PC-3 (cell line): ENCODE results near the gene NTM. TPM values are rescaled to one million over a fixed set of nuclear protein-coding genes. Genes with fewer than 3 reads are reported as not detected.

Source experiments
- ATAC-seq: fragments of 200-7000 bp; cut with Tn5 transposase; 2 replicates; pipeline ENCODE4 v1.9.1; 2020; ENCODE audit warnings: mild to moderate bottlenecking, moderate library complexity
- BruUV-seq: library from RNA; stranded (reverse); fragments of 400-500 nt; replicated peaks from 2 replicates; lab custom pipeline; 2021; lab: Mats Ljungman, UMichigan
- CTCF ChIA-PET: fragments of 300-600 bp; sonication (Branson Sonifier 250); formaldehyde crosslinking; loops from one replicate; lab custom pipeline; 2022; ENCODE audit warnings: antibody characterized with exemption; lab: Charles Lee
- POLR2A ChIA-PET: fragments of 300-600 bp; sonication (Branson Sonifier 250); formaldehyde crosslinking; loops from one replicate; lab custom pipeline; 2022; ENCODE audit warnings: antibody characterized with exemption; ENCODE audit not compliant: unreplicated experiment; lab: Charles Lee
- DNase-seq: peaks from one replicate; pipeline ENCODE4 v3.0.0-alpha.2; 2015
- H2AFZ ChIP-seq: fragments of 300-600 bp; sonication (generic); 2 replicates; pipeline ENCODE4 v1.6.0; 2016; ENCODE audit warnings: antibody characterized with exemption, low read length
- H3F3A ChIP-seq: fragments of 300-600 bp; sonication (generic); one replicate; pipeline ENCODE4 v1.6.0; 2017; ENCODE audit warnings: antibody characterized with exemption, low read length, control low read depth, mild to moderate bottlenecking; ENCODE audit not compliant: unreplicated experiment
- H3K27ac ChIP-seq: fragments of 300-600 bp; sonication (generic); 2 replicates; pipeline ENCODE4 v1.5.1; 2016; ENCODE audit warnings: mild to moderate bottlenecking, low read length
- H3K27me3 ChIP-seq: fragments of 300-600 bp; sonication (generic); 2 replicates; pipeline ENCODE4 v1.6.1; 2016; ENCODE audit warnings: low read length, mixed read lengths
- H3K36me3 ChIP-seq: fragments of 300-600 bp; sonication (generic); 2 replicates; pipeline ENCODE4 v1.6.1; 2016; ENCODE audit warnings: low read depth, mixed run types, low read length, mixed read lengths
- H3K4me1 ChIP-seq: fragments of 300-600 bp; sonication (generic); 2 replicates; pipeline ENCODE4 v1.5.1; 2016; ENCODE audit warnings: low read length; ENCODE audit not compliant: insufficient read depth
- H3K4me2 ChIP-seq: fragments of 300-600 bp; sonication (generic); 2 replicates; pipeline ENCODE4 v1.6.0; 2016; ENCODE audit warnings: low read length
- H3K4me3 ChIP-seq: fragments of 300-600 bp; sonication (generic); 2 replicates; pipeline ENCODE4 v1.5.1; 2016; ENCODE audit warnings: mild to moderate bottlenecking, low read length, mixed read lengths
- H3K79me2 ChIP-seq: fragments of 300-600 bp; sonication (generic); 2 replicates; pipeline ENCODE4 v1.6.1; 2017; ENCODE audit warnings: low read length, mixed read lengths
- H3K9ac ChIP-seq: fragments of 300-600 bp; sonication (generic); 2 replicates; pipeline ENCODE4 v1.6.0; 2016; ENCODE audit warnings: mild to moderate bottlenecking, low read length
- H3K9me2 ChIP-seq: fragments of 300-600 bp; sonication (generic); replicated peaks from 2 replicates; pipeline ENCODE4 v1.6.1; 2016; ENCODE audit warnings: mixed run types, low read length, mixed read lengths
- H3K9me3 ChIP-seq: fragments of 300-600 bp; sonication (generic); 2 replicates; pipeline ENCODE4 v1.6.1; 2016; ENCODE audit warnings: low read length, mixed read lengths
- H4K20me1 ChIP-seq: fragments of 300-600 bp; sonication (generic); 2 replicates; pipeline ENCODE4 v1.6.1; 2016; ENCODE audit warnings: low read length, mixed read lengths
- EZH2 ChIP-seq: fragments of 300-600 bp; sonication (generic); IDR thresholded peaks from one replicate; pipeline ENCODE4 v1.6.1; 2017; ENCODE audit warnings: antibody characterized with exemption, mild to moderate bottlenecking, low read length; ENCODE audit not compliant: unreplicated experiment
- EZH2phosphoT487 ChIP-seq: fragments of 300-600 bp; sonication (generic); IDR thresholded peaks from 2 replicates; pipeline ENCODE4 v1.6.1; 2018; ENCODE audit warnings: mild to moderate bottlenecking, antibody characterized with exemption, low read length, borderline replicate concordance
- intact Hi-C: fragments of 100-400 bp; cut with micrococcal nuclease; formaldehyde crosslinking; loops from 2 replicates; pipeline ENCODE4 v1.9.0; 2023
- total RNA-seq: library from RNA; depleted of rRNA; stranded (reverse); fragments of >200 nt; gene quantifications from 2 replicates; pipeline ENCODE4 v1.2.3, GENCODE V29; 2014
- TF ChIP-seq, protein P1 (sequence below): fragments of 300-600 bp; sonication (generic); conservative IDR thresholded peaks from 2 replicates; pipeline ENCODE4 v1.5.1; 2017; ENCODE audit warnings: antibody characterized with exemption, low read depth, mild to moderate bottlenecking, low read length

Gene NTM
- total RNA-seq, 1 experiment from 2014 or later: not detected

DNA sequence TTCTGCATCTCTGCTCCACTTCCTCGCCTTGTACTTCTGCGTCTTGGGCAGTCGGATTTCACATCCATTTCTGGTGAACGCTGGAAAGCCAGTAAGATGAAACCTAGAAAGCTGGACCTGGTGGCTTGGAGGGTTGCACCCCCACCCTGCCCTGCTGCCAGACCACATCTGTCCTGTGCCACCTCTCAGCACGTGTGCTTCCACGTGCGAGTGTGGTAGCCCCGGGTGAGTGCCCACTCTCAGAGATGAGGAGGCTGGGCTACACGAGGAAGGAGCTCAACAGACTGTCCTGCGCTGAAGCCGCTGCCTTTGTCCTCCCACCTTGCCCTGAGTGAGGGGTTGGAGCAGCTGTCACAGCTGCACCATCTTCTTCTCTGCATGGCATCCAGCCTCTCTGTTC lies 77.5 kb downstream of the NTM start:
- Histone ChIP-seq H3K27ac (no peak overlapping the region), H3K4me3 (no peak overlapping the region), H3K9ac (no peak overlapping the region), H3F3A (no peaks in the 10 kb centered on the region), H3K79me2 (no peaks in the 10 kb centered on the region), H4K20me1 (no peaks in the 10 kb centered on the region), H3K9me2 (no peaks in the 10 kb centered on the region), H3K9me3 (no peaks in the 10 kb centered on the region; the same call in 1 of the 2 replicates), H3K36me3 (no peaks in the 10 kb centered on the region), H3K4me1 (no peaks in the 10 kb centered on the region), H2AFZ (no peak overlapping the region), H3K27me3 (peaks cover 51% of the 10 kb centered on the region), H3K4me2 (no peak overlapping the region)
- intact Hi-C loops: no loop called here
- ChIA-PET CTCF (no interaction called here), POLR2A (no interaction called here)
- ATAC-seq (no peak), DNase-seq (no peak)
- TF ChIP-seq, protein P1, sequence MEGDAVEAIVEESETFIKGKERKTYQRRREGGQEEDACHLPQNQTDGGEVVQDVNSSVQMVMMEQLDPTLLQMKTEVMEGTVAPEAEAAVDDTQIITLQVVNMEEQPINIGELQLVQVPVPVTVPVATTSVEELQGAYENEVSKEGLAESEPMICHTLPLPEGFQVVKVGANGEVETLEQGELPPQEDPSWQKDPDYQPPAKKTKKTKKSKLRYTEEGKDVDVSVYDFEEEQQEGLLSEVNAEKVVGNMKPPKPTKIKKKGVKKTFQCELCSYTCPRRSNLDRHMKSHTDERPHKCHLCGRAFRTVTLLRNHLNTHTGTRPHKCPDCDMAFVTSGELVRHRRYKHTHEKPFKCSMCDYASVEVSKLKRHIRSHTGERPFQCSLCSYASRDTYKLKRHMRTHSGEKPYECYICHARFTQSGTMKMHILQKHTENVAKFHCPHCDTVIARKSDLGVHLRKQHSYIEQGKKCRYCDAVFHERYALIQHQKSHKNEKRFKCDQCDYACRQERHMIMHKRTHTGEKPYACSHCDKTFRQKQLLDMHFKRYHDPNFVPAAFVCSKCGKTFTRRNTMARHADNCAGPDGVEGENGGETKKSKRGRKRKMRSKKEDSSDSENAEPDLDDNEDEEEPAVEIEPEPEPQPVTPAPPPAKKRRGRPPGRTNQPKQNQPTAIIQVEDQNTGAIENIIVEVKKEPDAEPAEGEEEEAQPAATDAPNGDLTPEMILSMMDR: no peak
- no peak for TF ChIP-seq EZH2
- TF ChIP-seq EZH2phosphoT487: no peak
- BruUV-seq: no TSS peak

DNA sequence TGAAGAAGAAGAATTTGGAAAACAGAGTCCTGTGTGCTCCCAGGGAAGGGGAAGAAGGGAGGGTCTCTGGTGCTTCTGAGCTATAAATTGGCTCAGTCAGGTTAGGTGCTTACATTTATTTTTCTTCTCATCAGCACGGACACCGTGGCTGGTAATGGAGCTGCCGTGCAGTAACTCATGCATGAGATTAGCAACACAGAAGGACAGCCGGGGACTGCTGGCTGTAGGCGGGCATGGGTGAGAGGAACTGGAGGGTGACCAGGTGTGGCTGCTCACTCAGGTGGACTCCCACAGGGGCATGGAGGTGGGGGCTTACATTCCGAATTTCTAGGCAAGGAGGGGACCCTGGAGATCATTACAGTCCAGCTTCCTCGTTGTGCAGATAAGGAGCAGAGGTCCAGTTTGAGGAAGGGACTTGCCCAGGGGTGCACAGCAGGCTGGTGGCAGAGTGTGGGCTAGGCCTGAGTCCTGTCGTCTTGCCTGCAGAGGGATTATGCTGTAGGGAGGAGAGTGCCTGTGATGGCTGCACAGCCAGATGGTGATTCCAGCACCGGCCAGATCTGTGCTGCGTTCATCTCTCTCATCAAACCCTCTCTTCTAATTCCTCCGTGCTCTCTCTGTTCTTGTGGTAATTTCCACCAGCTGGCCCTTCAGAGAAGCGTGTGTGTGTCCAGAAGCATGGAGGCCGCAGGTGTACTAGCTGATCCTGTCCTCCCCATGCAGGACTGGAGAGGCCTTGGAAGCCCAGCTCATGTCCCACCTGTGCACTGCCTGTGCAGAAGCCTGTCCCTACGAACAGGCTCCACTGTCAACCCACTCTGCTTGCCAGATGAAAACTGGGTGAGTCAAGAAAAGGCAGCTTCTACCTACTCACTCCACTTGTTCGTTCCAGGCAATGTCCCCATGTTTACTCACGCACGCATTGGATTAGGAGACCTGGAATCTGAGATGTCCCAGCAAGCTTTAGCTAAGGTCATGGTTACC lies 78.9 kb downstream of the NTM start:
- H3K4me1 ChIP-seq: no peaks in the 10 kb centered on the region
- no peak overlapping the region for H3K4me2 ChIP-seq
- ChIA-PET CTCF (no interaction called here), POLR2A (no interaction called here)
- no peak for ATAC-seq
- peaks cover 60% of the 10 kb centered on the region for H3K27me3 ChIP-seq
- no peak for DNase-seq
- no peaks in the 10 kb centered on the region for H3F3A ChIP-seq
- no peaks in the 10 kb centered on the region; the same call in 1 of the 2 replicates for H3K9me3 ChIP-seq
- no peaks in the 10 kb centered on the region for H4K20me1 ChIP-seq
- TF ChIP-seq, protein P1: no peak
- TF ChIP-seq EZH2phosphoT487: no peak
- TF ChIP-seq EZH2: no peak
- no peak overlapping the region for H2AFZ ChIP-seq
- intact Hi-C loops: no loop called here
- H3K79me2 ChIP-seq: no peaks in the 10 kb centered on the region
- H3K9ac ChIP-seq: no peak overlapping the region
- no peaks in the 10 kb centered on the region for H3K36me3 ChIP-seq
- BruUV-seq: no TSS peak
- H3K27ac ChIP-seq: no peak overlapping the region
- H3K9me2 ChIP-seq: no peaks in the 10 kb centered on the region
- H3K4me3 ChIP-seq: no peak overlapping the region

DNA sequence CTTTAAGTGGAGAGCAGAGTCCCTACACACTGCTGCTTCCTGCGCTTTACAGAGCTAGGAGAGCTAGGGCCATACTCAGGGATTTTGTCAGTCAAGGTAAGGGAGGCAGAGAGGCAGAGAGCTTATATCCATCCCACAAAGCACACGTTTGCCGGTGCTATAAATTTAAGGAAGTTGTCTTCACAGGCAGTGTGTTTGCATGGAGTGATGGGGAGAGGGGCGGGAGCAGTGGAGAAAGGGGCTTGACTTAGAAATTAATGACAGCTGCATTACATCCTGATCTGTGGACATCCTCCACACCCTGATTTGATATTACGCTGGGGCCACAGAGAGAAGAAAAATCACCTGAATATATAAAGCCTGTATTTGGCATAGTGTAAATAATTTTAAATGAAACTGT lies 84.1 kb downstream of the NTM start:
- CTCF ChIA-PET: no interaction called here
- H3K79me2 ChIP-seq: no peaks in the 10 kb centered on the region
- H3K4me3 ChIP-seq: no peak overlapping the region
- no peaks in the 10 kb centered on the region for H3F3A ChIP-seq
- no peak overlapping the region for H2AFZ ChIP-seq
- no TSS peak for BruUV-seq
- DNase-seq (no peak), ATAC-seq (no peak)
- H3K27me3 ChIP-seq: peaks cover 57% of the 10 kb centered on the region
- no peaks in the 10 kb centered on the region for H3K36me3 ChIP-seq
- intact Hi-C loops: no loop called here
- H3K27ac ChIP-seq: no peak overlapping the region
- TF ChIP-seq, protein P1: no peak
- TF ChIP-seq EZH2phosphoT487 (no peak), EZH2 (no peak)
- no peak overlapping the region for H3K4me2 ChIP-seq
- H3K9me2 ChIP-seq: no peaks in the 10 kb centered on the region
- no peaks in the 10 kb centered on the region for H4K20me1 ChIP-seq
- no peak overlapping the region for H3K9ac ChIP-seq
- H3K4me1 ChIP-seq: no peaks in the 10 kb centered on the region; the same call in 1 of the 2 replicates
- POLR2A ChIA-PET: no interaction called here
- H3K9me3 ChIP-seq: no peaks in the 10 kb centered on the region; the same call in 1 of the 2 replicates
